Stimulated activated naive B cell treated with anti-CD40 and anti-IgM and Interleukin-4, amounts not matched to agents 10 μg/mL and 1 μg/mL and 100 μg/mL, for 72 hours (primary cell): Measurements from ENCODE around the gene TBRG1.

Experiments used
- ATAC-seq, 2 donors: fragments of 150-1000 bp; cut with Tn5 transposase; replicated peaks; 2 replicates each; pipeline ENCODE4 v1.10.0; 2021; ENCODE audit warnings: moderate library complexity in 1 of 2
- DNase-seq: peaks from one replicate; pipeline ENCODE4 v3.0.0; 2021
- H3K27ac Mint-ChIP-seq: one replicate; pipeline ENCODE4 v1.8.0; 2022; ENCODE audit warnings: mild to moderate bottlenecking, mixed read lengths
- H3K27me3 Mint-ChIP-seq, 2 donors: one replicate each; pipeline ENCODE4 v1.8.0; 2022; ENCODE audit warnings: mixed read lengths in 2 of 2
- H3K36me3 Mint-ChIP-seq, 2 donors: one replicate each; pipeline ENCODE4 v1.8.0; 2022; ENCODE audit warnings: mixed read lengths in 2 of 2, mild to moderate bottlenecking in 1 of 2
- H3K4me1 Mint-ChIP-seq, 2 donors: one replicate each; pipeline ENCODE4 v1.8.0; 2022; ENCODE audit warnings: mixed read lengths in 2 of 2, mild to moderate bottlenecking in 1 of 2
- H3K4me3 Mint-ChIP-seq, 2 donors: one replicate each; pipeline ENCODE4 v1.8.0; 2022; ENCODE audit warnings: mild to moderate bottlenecking in 2 of 2, mixed read lengths in 2 of 2, moderate library complexity in 1 of 2
- H3K9me3 Mint-ChIP-seq, 2 donors: one replicate each; pipeline ENCODE4 v1.8.0; 2022; ENCODE audit warnings: mixed read lengths in 2 of 2, mild to moderate bottlenecking in 1 of 2

The TBRG1 gene

GRCh38 chr11:124661553-124661952 lies 38.9 kb downstream of the TBRG1 start:
- Mint-ChIP-seq H3K36me3 (peaks cover 0 to 3% of the 10 kb centered on the region in 2 donors), H3K9me3 (no peaks in the 10 kb centered on the region), H3K4me1 (no peaks in the 10 kb centered on the region), H3K27me3 (no peaks in the 10 kb centered on the region), H3K4me3 (no peak overlapping the region), H3K27ac (no peak overlapping the region)
- ATAC-seq: no peak
- DNase-seq: no peak

DNA sequence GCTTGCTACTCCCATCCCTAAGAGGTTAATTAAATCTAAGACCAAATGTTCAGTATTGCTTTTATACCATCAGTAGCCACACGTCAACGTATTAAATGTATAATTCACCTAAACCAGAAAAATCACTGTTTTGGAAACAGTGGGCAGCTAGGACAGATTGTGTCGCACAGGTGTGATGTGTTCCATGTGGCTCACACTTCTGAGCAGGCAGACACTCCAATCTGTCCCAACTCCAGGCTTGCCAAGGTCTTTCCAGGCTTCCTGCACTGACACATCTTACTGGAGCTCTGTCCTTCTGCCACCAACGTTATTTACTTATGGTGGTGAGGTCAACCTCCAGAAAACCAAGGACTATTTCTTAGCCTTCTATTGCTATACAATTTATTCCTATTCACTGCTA lies 39.4 kb downstream of the TBRG1 start:
- Mint-ChIP-seq H3K27me3 (no peaks in the 10 kb centered on the region), H3K36me3 (peaks cover 0 to 3% of the 10 kb centered on the region in 2 donors), H3K4me3 (no peak overlapping the region), H3K9me3 (no peaks in the 10 kb centered on the region), H3K4me1 (no peaks in the 10 kb centered on the region), H3K27ac (no peak overlapping the region)
- ATAC-seq (no peak), DNase-seq (no peak)

- DNase-seq (no peak), ATAC-seq (no peak)
- no peaks in the 10 kb centered on the region for H3K27me3 Mint-ChIP-seq
- H3K9me3 Mint-ChIP-seq: no peaks in the 10 kb centered on the region
- H3K36me3 Mint-ChIP-seq: peaks cover 0 to 3% of the 10 kb centered on the region in 2 donors
- no peak overlapping the region for H3K27ac Mint-ChIP-seq
- H3K4me3 Mint-ChIP-seq: no peak overlapping the region
- H3K4me1 Mint-ChIP-seq: no peaks in the 10 kb centered on the region
Observed at GRCh38 chr11:124663861-124664260, 41.2 kb downstream of the TBRG1 start.

- DNase-seq (no peak), ATAC-seq (no peak)
- peaks cover 7 to 10% of the 10 kb centered on the region in 2 donors for H3K4me1 Mint-ChIP-seq
- no peak overlapping the region for H3K4me3 Mint-ChIP-seq
- no peaks in the 10 kb centered on the region for H3K36me3 Mint-ChIP-seq
- no peak overlapping the region for H3K27ac Mint-ChIP-seq
- no peaks in the 10 kb centered on the region for H3K27me3 Mint-ChIP-seq
- H3K9me3 Mint-ChIP-seq: no peaks in the 10 kb centered on the region
Observed at GRCh38 chr11:124667601-124668000, 44.9 kb downstream of the TBRG1 start.

GRCh38 chr11:124669193-124669592 lies 46.5 kb downstream of the TBRG1 start:
- Mint-ChIP-seq H3K27me3 (no peaks in the 10 kb centered on the region), H3K4me3 (no peak overlapping the region), H3K36me3 (no peaks in the 10 kb centered on the region), H3K27ac (no peak overlapping the region), H3K4me1 (peaks cover 14 to 21% of the 10 kb centered on the region in 2 donors), H3K9me3 (no peaks in the 10 kb centered on the region)
- ATAC-seq (no peak), DNase-seq (peak; percentile 8)

DNA sequence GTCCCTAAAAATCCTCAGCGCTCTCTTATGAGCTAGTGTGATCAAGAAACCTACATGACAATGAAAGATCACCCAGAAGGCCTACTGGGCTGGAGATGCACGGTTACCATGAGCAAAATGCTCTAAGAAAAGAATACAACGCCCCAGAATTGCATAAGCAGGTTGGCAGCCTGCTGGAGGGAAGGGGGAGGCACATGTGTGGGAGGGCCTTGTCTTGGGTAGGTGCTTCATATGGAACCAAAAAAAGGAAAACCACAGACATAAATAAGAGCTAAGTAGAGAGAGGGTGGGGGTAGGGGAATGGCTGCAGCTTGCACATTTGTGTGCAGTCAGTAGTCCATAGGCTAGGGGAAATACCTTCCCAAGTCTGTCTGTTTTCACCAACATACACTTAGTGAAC lies 48.1 kb downstream of the TBRG1 start:
- ATAC-seq: peak; percentile 33 to 46
- H3K27me3 Mint-ChIP-seq: no peaks in the 10 kb centered on the region
- peak; percentile 13 for DNase-seq
- no peaks in the 10 kb centered on the region for H3K9me3 Mint-ChIP-seq
- H3K4me1 Mint-ChIP-seq: peaks cover 16 to 23% of the 10 kb centered on the region in 2 donors
- no peaks in the 10 kb centered on the region for H3K36me3 Mint-ChIP-seq
- no peak overlapping the region for H3K4me3 Mint-ChIP-seq
- H3K27ac Mint-ChIP-seq: no peak overlapping the region

DNA sequence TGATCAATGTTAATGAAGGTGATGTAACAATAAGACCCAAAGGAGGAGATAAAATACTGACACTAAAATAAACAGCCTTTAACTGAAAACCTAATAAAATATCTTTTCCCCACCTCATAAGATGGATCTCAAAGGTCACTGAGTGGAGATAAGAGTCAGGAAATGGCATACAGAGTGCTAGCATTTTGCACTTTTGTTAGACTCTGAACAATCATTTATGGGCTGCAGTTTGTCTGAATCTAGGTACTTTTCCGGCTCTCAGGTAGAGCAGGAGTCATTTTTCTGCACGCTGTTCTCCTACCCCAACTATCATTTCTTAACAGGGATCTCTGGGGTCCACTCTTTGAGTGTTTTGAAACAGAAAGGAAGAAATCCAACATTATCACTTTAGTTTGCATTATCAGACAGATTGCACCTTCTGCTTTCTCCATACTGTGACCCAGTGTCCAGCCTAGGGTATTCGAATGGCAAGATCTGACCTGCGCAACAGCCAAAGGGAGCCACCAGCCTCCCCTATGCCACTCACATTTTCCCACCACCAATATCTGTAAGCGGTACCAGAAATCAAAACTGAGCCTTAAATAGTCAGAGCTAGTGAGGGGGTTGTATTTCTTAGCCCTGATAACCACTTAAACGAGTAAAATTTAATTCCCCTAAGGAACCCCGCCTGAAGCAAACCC lies 50.0 kb downstream of the TBRG1 start:
- no peak overlapping the region for H3K27ac Mint-ChIP-seq
- ATAC-seq (no peak), DNase-seq (no peak)
- H3K4me3 Mint-ChIP-seq: peak overlapping the region; percentile 91 to 96
- peaks cover 16 to 23% of the 10 kb centered on the region in 2 donors for H3K4me1 Mint-ChIP-seq
- H3K36me3 Mint-ChIP-seq: no peaks in the 10 kb centered on the region
- H3K27me3 Mint-ChIP-seq: no peaks in the 10 kb centered on the region
- H3K9me3 Mint-ChIP-seq: no peaks in the 10 kb centered on the region

GRCh38 chr11:124673333-124674167 lies 50.9 kb downstream of the TBRG1 start, which contains the start of the genes SIAE and SPA17:
Gene SIAE, minus strand, starts transcription at chr11:124673739. Its CDS starts 31 bp downstream, at chr11:124673708.
Gene SPA17, plus strand, starts transcription at chr11:124673904. Its CDS starts 1,361 bp downstream, at chr11:124675265.
- peak within 1 kb of the TSS; percentile 98 for H3K27ac Mint-ChIP-seq
- DNase-seq (peak; percentile 84), ATAC-seq (peak; percentile 85 to 91)
- peak within 1 kb of the TSS; percentile 91 to 96 for H3K4me3 Mint-ChIP-seq
- no peaks in the 10 kb centered on the region for H3K27me3 Mint-ChIP-seq
- no peaks in the 10 kb centered on the region for H3K9me3 Mint-ChIP-seq
- H3K4me1 Mint-ChIP-seq: peaks cover 16 to 23% of the 10 kb centered on the region in 2 donors
- no peaks in the 10 kb centered on the region for H3K36me3 Mint-ChIP-seq

GRCh38 chr11:124674168-124674517 lies 51.5 kb downstream of the TBRG1 start:
- H3K27me3 Mint-ChIP-seq: no peaks in the 10 kb centered on the region
- H3K4me1 Mint-ChIP-seq: peaks cover 16 to 23% of the 10 kb centered on the region in 2 donors
- ATAC-seq (no peak), DNase-seq (no peak)
- no peaks in the 10 kb centered on the region for H3K9me3 Mint-ChIP-seq
- H3K27ac Mint-ChIP-seq: peak overlapping the region; percentile 98
- H3K4me3 Mint-ChIP-seq: peak overlapping the region; percentile 91 to 96
- no peaks in the 10 kb centered on the region for H3K36me3 Mint-ChIP-seq

GRCh38 chr11:124674571-124674970 lies 51.9 kb downstream of the TBRG1 start:
- Mint-ChIP-seq H3K9me3 (no peaks in the 10 kb centered on the region), H3K4me1 (peaks cover 16 to 23% of the 10 kb centered on the region in 2 donors), H3K27ac (peak overlapping the region; percentile 98), H3K36me3 (no peaks in the 10 kb centered on the region), H3K4me3 (peak overlapping the region; percentile 91 to 96), H3K27me3 (no peaks in the 10 kb centered on the region)
- DNase-seq: no peak
- ATAC-seq: no peak

DNA sequence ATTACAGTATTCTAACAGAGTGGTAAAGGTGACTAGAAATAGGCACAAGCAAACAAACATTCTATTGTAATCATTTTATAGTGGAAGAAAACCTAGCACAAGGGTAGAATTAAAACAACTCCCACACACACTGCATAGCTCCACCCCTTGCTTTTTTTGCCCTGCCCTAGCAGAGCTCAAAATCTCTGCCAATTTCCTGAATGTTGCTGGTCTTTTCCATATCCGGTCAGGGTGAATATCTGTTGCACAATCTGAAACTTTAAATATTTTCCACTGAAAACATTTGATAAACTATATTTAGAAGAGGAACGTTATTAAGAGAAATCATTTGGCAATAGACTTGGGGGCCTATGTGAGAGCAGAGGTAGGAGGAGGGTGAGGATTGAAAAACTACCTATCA lies 53.7 kb downstream of the TBRG1 start:
- Mint-ChIP-seq H3K27ac (no peak overlapping the region), H3K4me3 (no peak overlapping the region), H3K27me3 (no peaks in the 10 kb centered on the region), H3K36me3 (no peaks in the 10 kb centered on the region), H3K9me3 (no peaks in the 10 kb centered on the region), H3K4me1 (peaks cover 10 to 16% of the 10 kb centered on the region in 2 donors)
- no peak for DNase-seq
- ATAC-seq: no peak

GRCh38 chr11:124678416-124678815 lies 55.8 kb downstream of the TBRG1 start:
- H3K27ac Mint-ChIP-seq: no peak overlapping the region

GRCh38 chr11:124681421-124681820 lies 58.8 kb downstream of the TBRG1 start:
- ATAC-seq: no peak
- Mint-ChIP-seq H3K27me3 (no peaks in the 10 kb centered on the region), H3K36me3 (peaks cover 7 to 12% of the 10 kb centered on the region in 2 donors), H3K9me3 (peaks cover 8 to 16% of the 10 kb centered on the region in 2 donors), H3K4me3 (no peak overlapping the region), H3K27ac (no peak overlapping the region), H3K4me1 (no peaks in the 10 kb centered on the region)
- no peak for DNase-seq

More at GRCh38 chr11:124678416-124678815, 55.8 kb downstream of the TBRG1 start:
- Mint-ChIP-seq H3K4me3 (no peak overlapping the region), H3K4me1 (peaks cover 3 to 5% of the 10 kb centered on the region in 2 donors), H3K36me3 (peaks cover 2 to 7% of the 10 kb centered on the region in 2 donors), H3K9me3 (peaks cover 4% of the 10 kb centered on the region in 2 donors), H3K27me3 (no peaks in the 10 kb centered on the region)
- DNase-seq (no peak), ATAC-seq (no peak)

DNA sequence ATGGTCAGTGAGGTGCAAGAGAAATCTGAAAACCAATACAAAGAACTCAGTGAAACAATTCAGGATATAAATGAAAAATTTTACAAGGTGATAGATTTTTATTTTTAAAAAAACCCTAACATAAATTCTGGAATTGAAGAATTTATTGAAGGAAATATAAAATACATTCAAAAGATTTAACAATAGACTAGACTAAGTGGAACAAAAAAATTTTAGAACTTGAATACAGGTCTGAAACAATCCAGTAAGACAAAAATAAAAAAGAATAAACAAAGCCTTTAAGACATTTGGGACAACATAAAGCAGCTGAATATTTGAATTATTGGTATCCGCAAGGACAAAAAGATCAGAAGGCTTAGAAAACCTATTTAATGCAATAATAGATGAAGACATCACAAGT lies 59.8 kb downstream of the TBRG1 start:
- ATAC-seq: no peak
- Mint-ChIP-seq H3K36me3 (peaks cover 10 to 21% of the 10 kb centered on the region in 2 donors), H3K4me1 (no peaks in the 10 kb centered on the region), H3K9me3 (peaks cover 16 to 26% of the 10 kb centered on the region in 2 donors), H3K4me3 (no peak overlapping the region), H3K27ac (no peak overlapping the region), H3K27me3 (no peaks in the 10 kb centered on the region)
- no peak for DNase-seq
